Lower lobe of right lung (tissue), 2 donors: ENCODE data around the gene LIPG. TPM values are rescaled to one million over a fixed set of nuclear protein-coding genes. Genes with fewer than 3 reads are reported as not detected.
A peak's percentile ranks its signal among the peaks of the same experiment; 100 is the strongest.

Experiments
- ATAC-seq, 2 donors: fragments of 200-7000 bp; cut with Tn5 transposase; one replicate each; pipeline ENCODE4 v1.9.1; 2020 to 2022; ENCODE audit warnings: mild to moderate bottlenecking in 2 of 2, moderate library complexity in 2 of 2
- DNase-seq: peaks from one replicate; pipeline ENCODE4 v3.0.0-alpha.2; 2020
- H3K27ac ChIP-seq: fragments of 200-600 bp; one replicate; pipeline ENCODE4 v1.8.0; 2022
- H3K27me3 ChIP-seq: fragments of 200-600 bp; one replicate; pipeline ENCODE4 v1.8.0; 2022; ENCODE audit warnings: low read depth
- H3K36me3 ChIP-seq: fragments of 200-600 bp; one replicate; pipeline ENCODE4 v1.8.0; 2022; ENCODE audit warnings: mild to moderate bottlenecking
- H3K4me1 ChIP-seq: fragments of 200-600 bp; one replicate; pipeline ENCODE4 v1.8.0; 2022
- H3K4me3 ChIP-seq: fragments of 200-600 bp; one replicate; pipeline ENCODE4 v1.8.0; 2022; ENCODE audit warnings: mild to moderate bottlenecking
- H3K9me3 ChIP-seq: fragments of 200-600 bp; one replicate; pipeline ENCODE4 v1.8.0; 2022
- CTCF ChIP-seq: fragments of 200-600 bp; IDR thresholded peaks from one replicate; pipeline ENCODE4 v1.8.0; 2022; ENCODE audit warnings: antibody characterized with exemption, mild to moderate bottlenecking
- intact Hi-C: fragments of 100-400 bp; cut with DNase I; formaldehyde crosslinking; loops from one replicate; pipeline ENCODE4 v1.11.0; 2022
- total RNA-seq: library from RNA; stranded (reverse); fragmentation: NEBNext Ultra II Directional; extraction: Animal tissue kit (Norgen Biotek cat#: 25700); gene quantifications from one replicate; pipeline ENCODE4 v1.2.1, GENCODE V29; 2021
- donor health status: DM: no; HTN: yes; CAD: no; lungs with severe emphysema.

The LIPG gene
- total RNA-seq, 1 donor from 2014 or later = 3.7 TPM

- Histone ChIP-seq H3K27me3 (no peaks in the 10 kb centered on the region), H3K27ac (no peak overlapping the region), H3K4me3 (no peak overlapping the region), H3K9me3 (no peaks in the 10 kb centered on the region), H3K4me1 (no peaks in the 10 kb centered on the region), H3K36me3 (no peaks in the 10 kb centered on the region)
- no peak for TF ChIP-seq CTCF
- no peak for ATAC-seq
- intact Hi-C loops = no loop called here
- DNase-seq = no peak
Observed at GRCh38 chr18:49638891-49639557, 77.2 kb downstream of the LIPG start.

DNA sequence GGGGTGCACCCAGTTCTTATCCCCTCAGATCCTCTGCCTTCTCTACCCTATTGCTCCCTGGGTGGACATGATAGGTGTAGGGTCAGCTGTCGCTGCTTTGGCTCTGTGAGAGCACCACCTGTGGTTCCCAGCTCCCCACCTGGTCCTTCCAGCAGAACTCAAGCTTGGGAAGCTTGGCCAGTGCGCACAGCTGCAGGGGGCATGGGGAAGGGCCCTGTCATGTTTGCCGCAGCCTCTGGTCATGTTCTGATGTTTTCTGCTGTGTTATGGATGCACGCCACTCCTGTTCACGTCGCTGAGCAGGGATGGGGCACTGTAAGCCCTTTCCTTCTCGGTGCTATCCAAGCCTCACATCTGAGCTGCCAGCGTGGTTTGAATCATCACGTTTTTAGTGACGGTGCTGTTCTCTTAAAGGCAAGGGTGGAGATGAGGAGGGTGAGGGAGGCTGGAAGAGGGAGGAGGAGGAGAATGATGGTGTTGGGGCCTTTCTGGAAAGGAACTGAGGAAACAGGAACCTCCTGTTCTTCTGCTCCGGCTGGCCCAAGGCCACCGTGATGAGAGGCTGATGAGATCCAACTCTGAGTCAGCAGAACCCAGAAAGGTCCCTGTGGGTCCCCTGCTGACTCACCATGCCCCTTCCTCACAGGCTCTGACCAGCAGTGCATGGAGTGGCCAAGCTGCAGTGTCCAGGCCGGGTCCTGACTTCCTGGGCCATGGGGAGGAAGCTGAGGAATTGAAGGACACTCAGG, 78.0 kb downstream of the LIPG start:
- Histone ChIP-seq H3K36me3 (no peaks in the 10 kb centered on the region), H3K4me1 (no peaks in the 10 kb centered on the region), H3K4me3 (no peak overlapping the region), H3K27me3 (no peaks in the 10 kb centered on the region), H3K27ac (no peak overlapping the region), H3K9me3 (no peaks in the 10 kb centered on the region)
- no peak for TF ChIP-seq CTCF
- no peak for DNase-seq
- intact Hi-C loops = no loop called here
- ATAC-seq = no peak

DNA sequence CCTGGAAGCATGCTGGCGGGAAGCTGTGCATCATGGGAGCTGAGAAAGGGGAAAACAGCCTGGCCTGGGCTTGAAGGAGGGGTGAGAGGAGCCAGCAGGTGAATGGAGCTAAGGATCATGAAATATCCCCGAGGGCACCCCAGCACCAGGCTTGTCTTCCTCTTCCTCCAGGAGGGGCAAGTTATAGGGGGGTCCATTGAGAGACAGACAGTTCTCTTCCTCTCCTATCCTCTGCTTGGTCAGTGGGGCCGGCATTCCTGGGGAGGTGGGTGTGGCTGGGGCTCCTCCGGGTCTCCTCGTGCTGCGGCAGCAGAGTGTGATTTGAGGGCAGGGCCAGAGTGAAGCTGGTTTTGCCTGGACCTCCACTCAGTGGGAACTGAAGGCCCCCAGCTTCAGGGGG, 78.9 kb downstream of the LIPG start:
- Histone ChIP-seq H3K27ac (no peak overlapping the region), H3K4me3 (no peak overlapping the region), H3K27me3 (no peaks in the 10 kb centered on the region), H3K4me1 (peaks cover 8% of the 10 kb centered on the region), H3K36me3 (no peaks in the 10 kb centered on the region), H3K9me3 (no peaks in the 10 kb centered on the region)
- ATAC-seq (no peak), DNase-seq (no peak)
- intact Hi-C loops = no loop called here
- no peak for TF ChIP-seq CTCF

DNA sequence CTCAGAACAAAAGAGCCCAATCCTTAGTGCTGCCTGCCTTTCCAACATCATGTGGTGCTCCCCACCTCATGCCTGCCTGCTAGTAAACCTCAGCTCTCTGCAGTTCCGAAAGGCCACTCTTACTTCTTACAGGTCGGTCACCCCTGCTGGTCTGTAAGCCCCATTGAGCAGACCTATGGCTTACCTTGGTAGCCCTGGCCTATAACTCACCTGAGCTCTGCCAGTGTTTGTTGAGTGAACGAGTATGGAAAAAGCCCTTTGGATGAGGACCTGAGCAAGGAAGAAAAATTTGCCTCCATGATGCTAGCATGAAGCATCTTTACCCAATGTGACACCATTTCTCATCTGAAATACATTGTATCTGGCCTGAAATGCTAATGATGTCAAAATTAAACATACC, 83.3 kb downstream of the LIPG start:
- Histone ChIP-seq H3K4me3 (no peak overlapping the region), H3K27ac (no peak overlapping the region), H3K36me3 (no peaks in the 10 kb centered on the region), H3K4me1 (peaks cover 8% of the 10 kb centered on the region), H3K9me3 (no peaks in the 10 kb centered on the region), H3K27me3 (no peaks in the 10 kb centered on the region)
- no peak for TF ChIP-seq CTCF
- no peak for DNase-seq
- ATAC-seq = no peak
- intact Hi-C loops = no loop called here

DNA sequence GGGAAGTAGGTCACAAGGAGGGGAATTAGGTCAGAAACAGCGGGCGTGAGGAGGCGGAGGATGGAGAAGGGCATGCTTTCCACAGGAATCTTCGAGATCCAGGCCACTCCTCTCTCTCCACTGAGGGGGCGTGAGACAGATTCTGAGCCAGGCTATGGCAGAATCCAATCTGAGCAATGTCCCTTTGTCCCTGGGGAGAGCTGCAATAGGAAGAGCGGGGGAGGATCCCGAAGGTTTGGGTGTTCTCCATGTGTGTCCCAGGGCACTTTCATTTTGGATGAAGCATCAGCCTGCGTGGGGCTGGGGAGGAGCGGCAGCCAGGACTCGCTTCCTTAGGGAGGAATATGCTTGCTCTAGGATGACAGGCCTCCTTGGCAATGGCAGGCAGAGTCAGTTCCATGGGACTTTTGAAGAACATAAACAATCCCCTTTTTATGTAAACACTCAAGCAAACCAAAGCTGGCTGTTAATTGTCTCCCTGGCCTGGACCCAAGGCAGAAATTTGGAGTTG, 84.0 kb downstream of the LIPG start:
- no peaks in the 10 kb centered on the region for H3K9me3 ChIP-seq
- no peaks in the 10 kb centered on the region for H3K27me3 ChIP-seq
- no peak for TF ChIP-seq CTCF
- peak overlapping the region; percentile 14 for H3K4me3 ChIP-seq
- H3K4me1 ChIP-seq = peaks cover 8% of the 10 kb centered on the region
- peak overlapping the region; percentile 27 for H3K27ac ChIP-seq
- intact Hi-C loops = no loop called here
- ATAC-seq (peak; percentile 43 to 64), DNase-seq (no peak)
- no peaks in the 10 kb centered on the region for H3K36me3 ChIP-seq
